Stimulated activated CD4-positive, alpha-beta T cell treated with anti-CD3 and anti-CD28 coated beads, Interleukin-1b, Interleukin-23, amount 100 ng/mL, for 48 hours (primary cell): Measurements from ENCODE around the gene SCN3A.

Experiments
- DNase-seq: peaks from one replicate; pipeline ENCODE4 v3.0.0-alpha.2; 2020

SCN3A gene

GRCh38 chr2:165185633-165186032 lies 18.2 kb downstream of the SCN3A start:
- no peak for DNase-seq

- no peak for DNase-seq
These were observed 21.8 kb downstream of the SCN3A start for GRCh38 chr2:165182029-165182428.

- DNase-seq = no peak
These were observed 27.1 kb downstream of the SCN3A start for GRCh38 chr2:165176780-165177179.

- no peak for DNase-seq
These were observed 30.6 kb downstream of the SCN3A start for GRCh38 chr2:165173215-165173614.

GRCh38 chr2:165164201-165164600 lies 39.6 kb downstream of the SCN3A start:
- DNase-seq = no peak

GRCh38 chr2:165163761-165164160 lies 40.1 kb downstream of the SCN3A start:
- DNase-seq = no peak

GRCh38 chr2:165162466-165162865 lies 41.4 kb downstream of the SCN3A start:
- DNase-seq = no peak

GRCh38 chr2:165161510-165161909 lies 42.3 kb downstream of the SCN3A start:
- no peak for DNase-seq

GRCh38 chr2:165157160-165157559 lies 46.7 kb downstream of the SCN3A start:
- DNase-seq = no peak

GRCh38 chr2:165155152-165155551 lies 48.7 kb downstream of the SCN3A start:
- DNase-seq = no peak

- no peak for DNase-seq
These were observed 54.4 kb downstream of the SCN3A start for GRCh38 chr2:165149439-165149838.

- no peak for DNase-seq
These were observed 56.4 kb downstream of the SCN3A start for GRCh38 chr2:165147186-165148045.

GRCh38 chr2:165144315-165144714 lies 59.5 kb downstream of the SCN3A start:
- DNase-seq = no peak

GRCh38 chr2:165141601-165142354 lies 62.1 kb downstream of the SCN3A start:
- no peak for DNase-seq

GRCh38 chr2:165126244-165126643 lies 77.6 kb downstream of the SCN3A start:
- DNase-seq = no peak

- DNase-seq = no peak
These were observed 81.3 kb downstream of the SCN3A start for GRCh38 chr2:165122521-165122920.

GRCh38 chr2:165120740-165121467 lies 82.9 kb downstream of the SCN3A start:
- DNase-seq = no peak

GRCh38 chr2:165115258-165115657 lies 88.6 kb downstream of the SCN3A start:
- DNase-seq = no peak

GRCh38 chr2:165114346-165114939 lies 89.4 kb downstream of the SCN3A start:
- DNase-seq = no peak

GRCh38 chr2:165113414-165113813 lies 90.4 kb downstream of the SCN3A start:
- DNase-seq = no peak

GRCh38 chr2:165112789-165113188 lies 91.1 kb downstream of the SCN3A start:
- DNase-seq = no peak

GRCh38 chr2:165112133-165112573 lies 91.7 kb downstream of the SCN3A start:
- no peak for DNase-seq

- no peak for DNase-seq
These were observed 93.5 kb downstream of the SCN3A start for GRCh38 chr2:165110394-165110793.
